Measurements from ENCODE around the gene UBE2L5.
"Not testable (repeated sequence)": the region's sequence is repeated elsewhere in the genome, so short reads cannot be mapped to it uniquely, and the experiment has no call there.

Gene UBE2L5

GRCh38 chr13:30457306-30457891, 35.1 kb downstream of the UBE2L5 start:
- Histone ChIP-seq H3K36me3 (ENCODE audit: insufficient read depth, low read length) (peaks cover 34% of the 10 kb centered on the region), H3K4me1 (ENCODE audit: insufficient read depth, low read length, poor library complexity, severe bottlenecking) (peaks cover 16% of the 10 kb centered on the region), H4K20me1 (ENCODE audit: insufficient read depth, low read length, poor library complexity, severe bottlenecking) (peaks cover 24% of the 10 kb centered on the region), H3F3A (ENCODE audit: low read depth) (peaks cover 14% of the 10 kb centered on the region; the same call in 1 of the 2 replicates), H3K79me2 (ENCODE audit: insufficient read depth, low read length) (peaks cover 30% of the 10 kb centered on the region), H3K4me3 (ENCODE audit: low read length, poor library complexity, severe bottlenecking) (no peak overlapping the region), H3K9me2 (replicated peaks; ENCODE audit: low read depth, low read length) (no peaks in the 10 kb centered on the region), H3K27me3 (ENCODE audit: insufficient read depth, low read length, poor library complexity, severe bottlenecking) (no peaks in the 10 kb centered on the region), H2AFZ (ENCODE audit: low read length) (no peak overlapping the region), H3K9me3 (ENCODE audit: insufficient read depth, low read depth, low read length) (no peaks in the 10 kb centered on the region), H3K9ac (ENCODE audit: low read depth, low read length, poor library complexity, severe bottlenecking) (no peak overlapping the region), H3K4me2 (ENCODE audit: low read depth, low read length, poor library complexity, severe bottlenecking) (no peak overlapping the region)
- no peak for TF ChIP-seq CTCF (conservative IDR thresholded peaks at IDR 0.05; ENCODE audit: low read length)
- no peak for TF ChIP-seq EZH2phosphoT487 (IDR thresholded peaks at IDR 0.05; ENCODE audit: borderline replicate concordance)

GRCh38 chr13:30461279-30462066, 39.2 kb downstream of the UBE2L5 start:
- H3K27me3 ChIP-seq (ENCODE audit: insufficient read depth, low read length, poor library complexity, severe bottlenecking); H3K9me2 ChIP-seq (replicated peaks; ENCODE audit: low read depth, low read length); H2AFZ ChIP-seq (ENCODE audit: low read length); H3K9me3 ChIP-seq (ENCODE audit: insufficient read depth, low read depth, low read length): not testable (repeated sequence)
- H3K4me1 ChIP-seq (ENCODE audit: insufficient read depth, low read length, poor library complexity, severe bottlenecking) = peaks cover 35% of the 10 kb centered on the region
- peaks cover 27% of the 10 kb centered on the region for H3F3A ChIP-seq (ENCODE audit: low read depth)
- peaks cover 50% of the 10 kb centered on the region for H3K36me3 ChIP-seq (ENCODE audit: insufficient read depth, low read length)
- H3K79me2 ChIP-seq (ENCODE audit: insufficient read depth, low read length) = peaks cover 64% of the 10 kb centered on the region
- peaks cover 41% of the 10 kb centered on the region for H4K20me1 ChIP-seq (ENCODE audit: insufficient read depth, low read length, poor library complexity, severe bottlenecking)
- peak overlapping the region; percentile 87 for H3K9ac ChIP-seq (ENCODE audit: low read depth, low read length, poor library complexity, severe bottlenecking)
- H3K4me3 ChIP-seq (ENCODE audit: low read length, poor library complexity, severe bottlenecking) = peak overlapping the region; percentile 87
- TF ChIP-seq CTCF (conservative IDR thresholded peaks at IDR 0.05; ENCODE audit: low read length) = peak; percentile 70
- peak overlapping the region; percentile 99 for H3K4me2 ChIP-seq (ENCODE audit: low read depth, low read length, poor library complexity, severe bottlenecking)

- peaks cover 23% of the 10 kb centered on the region for H3F3A ChIP-seq (ENCODE audit: low read depth)
- H2AFZ ChIP-seq (ENCODE audit: low read length) = no peak overlapping the region
Observed at GRCh38 chr13:30463787-30464495, 41.6 kb downstream of the UBE2L5 start.

More at GRCh38 chr13:30463787-30464495, 41.6 kb downstream of the UBE2L5 start:
- Histone ChIP-seq H3K4me1 (ENCODE audit: insufficient read depth, low read length, poor library complexity, severe bottlenecking) (peaks cover 50% of the 10 kb centered on the region), H3K9me2 (replicated peaks; ENCODE audit: low read depth, low read length) (no peaks in the 10 kb centered on the region), H3K4me2 (ENCODE audit: low read depth, low read length, poor library complexity, severe bottlenecking) (peak overlapping the region; percentile 99), H3K36me3 (ENCODE audit: insufficient read depth, low read length) (peaks cover 39% of the 10 kb centered on the region), H3K9me3 (ENCODE audit: insufficient read depth, low read depth, low read length) (no peaks in the 10 kb centered on the region), H4K20me1 (ENCODE audit: insufficient read depth, low read length, poor library complexity, severe bottlenecking) (peaks cover 37% of the 10 kb centered on the region), H3K9ac (ENCODE audit: low read depth, low read length, poor library complexity, severe bottlenecking) (peak overlapping the region; percentile 87), H3K79me2 (ENCODE audit: insufficient read depth, low read length) (peaks cover 67% of the 10 kb centered on the region), H3K27me3 (ENCODE audit: insufficient read depth, low read length, poor library complexity, severe bottlenecking) (peaks cover 5% of the 10 kb centered on the region), H3K4me3 (ENCODE audit: low read length, poor library complexity, severe bottlenecking) (peak overlapping the region; percentile 87)
- TF ChIP-seq CTCF (conservative IDR thresholded peaks at IDR 0.05; ENCODE audit: low read length) = no peak
- TF ChIP-seq EZH2phosphoT487 (IDR thresholded peaks at IDR 0.05; ENCODE audit: borderline replicate concordance) = no peak

Data from Loucy (cell line).